ENCODE measurements around the gene VDAC1. TPM values are rescaled to one million over a fixed set of nuclear protein-coding genes. Genes with fewer than 3 reads are reported as not detected.
A peak's percentile ranks its signal among the peaks of the same experiment; 100 is the strongest.

Gene VDAC1
- total and polyA plus RNA-seq, 10 of the 15 experiments (the other 5 are each of a cell fraction or from before 2014, with no cell fraction given): 245 to 488 (median 349) TPM

- TF ChIP-seq ZBED1 (IDR thresholded peaks at IDR 0.05; ENCODE audit: borderline replicate concordance) (no peak), SMC3 (IDR thresholded peaks at IDR 0.05; ENCODE audit: borderline replicate concordance, low read length) (no peak)
Measured at GRCh38 chr5:133990396-133990795, 14.4 kb downstream of the VDAC1 start (continued).

- Histone ChIP-seq H3K79me2 (ENCODE audit: control insufficient read depth, insufficient read depth, low read length) (peaks cover 8% of the 10 kb centered on the region), H3K9me3 (replicated peaks; ENCODE audit: control insufficient read depth, insufficient read depth, low read length) (no peaks in the 10 kb centered on the region), H3K4me3 (no peak overlapping the region), H3K4me2 (ENCODE audit: control insufficient read depth, insufficient read depth) (no peak overlapping the region), H3K4me1 (ENCODE audit: control insufficient read depth, insufficient read depth, low read length) (no peaks in the 10 kb centered on the region), H3K36me3 (ENCODE audit: control insufficient read depth in 2 of 2, insufficient read depth in 2 of 2, low read length in 1 of 2) (peaks cover 26 to 47% of the 10 kb centered on the region in 2 experiments), H3K27ac (ENCODE audit: control insufficient read depth, insufficient read depth) (no peak overlapping the region), H3K9ac (ENCODE audit: control insufficient read depth, insufficient read depth, low read length) (no peak overlapping the region), H3K27me3 (replicated peaks in 1 of 2; ENCODE audit: control insufficient read depth in 2 of 2, insufficient read depth in 2 of 2, low read length in 1 of 2) (no peaks in the 10 kb centered on the region), H4K20me1 (ENCODE audit: control insufficient read depth, insufficient read depth) (no peaks in the 10 kb centered on the region), H2AFZ (ENCODE audit: control insufficient read depth, low read depth, low read length) (no peak overlapping the region)
- in situ Hi-C loops (cut with MboI) (no loop called here), intact Hi-C loops (cut with micrococcal nuclease; ENCODE audit: unreplicated experiment) (no loop called here)
- BruUV-seq (replicated peaks): no TSS peak
- TF ChIP-seq ZSCAN29 (IDR thresholded peaks at IDR 0.05) (no peak), SMC3 (IDR thresholded peaks at IDR 0.05; ENCODE audit: borderline replicate concordance, low read length) (no peak), RUNX3 (IDR thresholded peaks at IDR 0.05; ENCODE audit: low read length) (peak; percentile 39; the same call in 1 of the 2 replicates)
- ATAC-seq: peak; percentile 41; the same call in 1 of the 3 replicates
- WGBS (ENCODE audit: insufficient coverage, insufficient replicate concordance, low lambda C conversion rate, missing lambda C conversion rate): 67% methylated on average over 3 of the region's 3 CpGs
- CTCF ChIA-PET: interaction anchor here (0.6 to 13.9 kb wide), 3 partner anchors 10 to 156 kb away, joined by 3 to 179 read pairs (median 3); no protein-coding TSS in a partner anchor
- POLR2A ChIA-PET: interaction anchor here (0.9 kb wide), 1 partner anchor 11 kb away, joined by 3 read pairs; no protein-coding TSS in a partner anchor
- DNase-seq (ENCODE audit: low read depth, low spot score): no peak
- FAIRE-seq: no peak
- RAD21 ChIA-PET (ENCODE audit: unreplicated experiment): no interaction called here
- SMC1A ChIA-PET (ENCODE audit: uncharacterized antibody, unreplicated experiment): interaction anchor here (0.6 to 1.7 kb wide), 4 partner anchors 12 to 500 kb away, joined by 3 to 5 read pairs (median 4); no protein-coding TSS in a partner anchor
Measured at GRCh38 chr5:133985540-133986180, 19.1 kb downstream of the VDAC1 start.

- H3K79me2 ChIP-seq (ENCODE audit: control insufficient read depth, insufficient read depth, low read length): peaks cover 2% of the 10 kb centered on the region
- H3K4me3 ChIP-seq: no peak overlapping the region
- TF ChIP-seq ESRRA (IDR thresholded peaks at IDR 0.05; ENCODE audit: low read length): no peak
- no peak for TF ChIP-seq TARDBP (IDR thresholded peaks at IDR 0.05; ENCODE audit: borderline replicate concordance)
- TF ChIP-seq CEBPB (IDR thresholded peaks at IDR 0.05; ENCODE audit: borderline replicate concordance in 1 of 2, low read depth in 2 of 2, low read length in 2 of 2): no peak
- no peak for TF ChIP-seq HDAC2 (IDR thresholded peaks at IDR 0.05)
- no peak for TF ChIP-seq TCF12 (IDR thresholded peaks at IDR 0.05; ENCODE audit: low read depth, low read length)
- no peak for TF ChIP-seq ZZZ3 (IDR thresholded peaks at IDR 0.05; ENCODE audit: control insufficient read depth, insufficient read length, low read depth)
- TF ChIP-seq SUZ12 (IDR thresholded peaks at IDR 0.05; ENCODE audit: unreplicated experiment): no peak
- TF ChIP-seq ASH2L (IDR thresholded peaks at IDR 0.05; ENCODE audit: borderline replicate concordance, low read depth): no peak
- no peak for TF ChIP-seq CHD1 (IDR thresholded peaks at IDR 0.05; ENCODE audit: low read depth, low read length)
- DNase-seq (ENCODE audit: low read depth, low spot score) (no peak), ATAC-seq (no peak), FAIRE-seq (no peak)
- no peaks in the 10 kb centered on the region for H3K4me1 ChIP-seq (ENCODE audit: control insufficient read depth, insufficient read depth, low read length)
- H3K9ac ChIP-seq (ENCODE audit: control insufficient read depth, insufficient read depth, low read length): no peak overlapping the region
- in situ Hi-C loops (cut with MboI): no loop called here
- no peak overlapping the region for H3K4me2 ChIP-seq (ENCODE audit: control insufficient read depth, insufficient read depth)
- SMC1A ChIA-PET (ENCODE audit: uncharacterized antibody, unreplicated experiment): interaction anchor here (0.9 to 1.1 kb wide), 2 partner anchors 14 to 39 kb away, joined by 3 to 4 read pairs; no protein-coding TSS in a partner anchor
- H2AFZ ChIP-seq (ENCODE audit: control insufficient read depth, low read depth, low read length): no peak overlapping the region
- BruUV-seq (replicated peaks): no TSS peak
- CTCF ChIA-PET: interaction anchor here (0.6 to 13.9 kb wide), 3 partner anchors 12 to 45 kb away, joined by 3 to 179 read pairs (median 4); no protein-coding TSS in a partner anchor
- intact Hi-C loops (cut with micrococcal nuclease; ENCODE audit: unreplicated experiment): no loop called here
- RAD21 ChIA-PET (ENCODE audit: unreplicated experiment): no interaction called here
- H3K27me3 ChIP-seq (replicated peaks in 1 of 2; ENCODE audit: control insufficient read depth in 2 of 2, insufficient read depth in 2 of 2, low read length in 1 of 2): no peaks in the 10 kb centered on the region
- POLR2A ChIA-PET: interaction anchor here (0.6 kb wide), 2 partner anchors 9 to 35 kb away, joined by 3 read pairs; no protein-coding TSS in a partner anchor
- no peaks in the 10 kb centered on the region for H3K9me3 ChIP-seq (replicated peaks; ENCODE audit: control insufficient read depth, insufficient read depth, low read length)
- no peak overlapping the region for H3K27ac ChIP-seq (ENCODE audit: control insufficient read depth, insufficient read depth)
- 98% methylated on average over 5 of the region's 5 CpGs for WGBS (ENCODE audit: insufficient coverage, insufficient replicate concordance, low lambda C conversion rate, missing lambda C conversion rate)
- peaks cover 20 to 41% of the 10 kb centered on the region in 2 experiments for H3K36me3 ChIP-seq (ENCODE audit: control insufficient read depth in 2 of 2, insufficient read depth in 2 of 2, low read length in 1 of 2)
- no peaks in the 10 kb centered on the region for H4K20me1 ChIP-seq (ENCODE audit: control insufficient read depth, insufficient read depth)
Measured at GRCh38 chr5:133983674-133984073, 21.1 kb downstream of the VDAC1 start.
